Tracheal epithelial cell (primary cell): ENCODE measurements around the gene HIPK2. TPM values are rescaled to one million over a fixed set of nuclear protein-coding genes. Genes with fewer than 3 reads are reported as not detected.

Source experiments
- total RNA-seq: library from RNA; depleted of rRNA; stranded (reverse); fragments of >200 nt; gene quantifications from 2 replicates; pipeline ENCODE4 v1.2.1, GENCODE V29; 2014

The HIPK2 gene
- total RNA-seq, result 14.7 and 14.9 TPM in 2 replicates

GRCh38 chr7:139777948-139778841 is at the start of gene HIPK2:
HIPK2 (minus strand) TSS chr7:139777998; CDS start chr7:139777623, 375 bp downstream.

DNA sequence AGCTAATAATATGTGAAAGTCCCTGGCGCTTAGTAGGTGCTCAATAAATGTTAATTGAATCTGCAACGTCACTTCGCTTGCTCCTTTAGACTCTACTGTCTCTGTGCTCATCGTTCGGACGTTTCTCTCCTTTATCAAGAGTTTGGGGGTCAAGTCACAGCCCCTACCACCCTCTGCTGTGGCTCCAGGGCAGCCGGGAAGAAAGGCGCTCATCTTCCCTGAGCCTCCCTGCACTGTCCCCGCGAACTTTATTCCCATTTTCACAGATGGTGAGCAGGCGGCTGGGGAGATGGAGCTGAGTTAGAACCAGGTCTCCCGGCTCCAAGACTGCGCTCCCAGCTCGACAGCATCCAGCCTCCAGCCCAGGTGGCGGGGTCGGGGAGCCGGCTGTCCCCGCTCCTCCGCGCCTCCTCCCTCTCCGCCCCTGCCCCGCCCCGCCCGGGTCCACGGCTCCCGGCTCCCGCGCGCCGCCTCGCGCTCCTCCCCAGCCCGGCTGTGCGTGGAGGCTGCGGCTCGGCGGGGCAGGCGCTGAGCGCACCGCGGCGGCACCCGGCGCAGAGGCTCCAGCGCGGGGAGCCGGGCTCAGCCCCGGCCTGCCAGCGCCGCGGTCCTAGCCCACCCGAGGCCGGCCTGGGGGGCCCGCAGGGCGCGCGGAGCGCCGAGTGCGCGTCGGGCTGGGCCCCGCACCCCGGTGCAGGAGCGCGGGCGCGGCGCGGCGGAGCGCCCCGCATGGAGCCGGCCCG is 254.4 kb downstream of the HIPK2 start, which contains the start of gene CLEC2L:
Gene CLEC2L, plus strand, starts transcription at position 487 of the 743 bp plus-strand sequence. Its CDS starts 243 bp downstream, at position 730.

Other genes starting within 250 kb of the HIPK2 start
- 0.21 and 3.9 TPM in 2 replicates for gene TBXAS1, start 51.3 kb upstream of the HIPK2 start, total RNA-seq